ENCODE measurements around the gene EXOC4. TPM values are rescaled to one million over a fixed set of nuclear protein-coding genes. Genes with fewer than 3 reads are reported as not detected.

EXOC4 gene
- total and polyA plus RNA-seq, 2 of the 8 experiments (the other 6 are each of a cell fraction or from before 2014, with no cell fraction given) = 27.0 to 67.3 TPM

DNA sequence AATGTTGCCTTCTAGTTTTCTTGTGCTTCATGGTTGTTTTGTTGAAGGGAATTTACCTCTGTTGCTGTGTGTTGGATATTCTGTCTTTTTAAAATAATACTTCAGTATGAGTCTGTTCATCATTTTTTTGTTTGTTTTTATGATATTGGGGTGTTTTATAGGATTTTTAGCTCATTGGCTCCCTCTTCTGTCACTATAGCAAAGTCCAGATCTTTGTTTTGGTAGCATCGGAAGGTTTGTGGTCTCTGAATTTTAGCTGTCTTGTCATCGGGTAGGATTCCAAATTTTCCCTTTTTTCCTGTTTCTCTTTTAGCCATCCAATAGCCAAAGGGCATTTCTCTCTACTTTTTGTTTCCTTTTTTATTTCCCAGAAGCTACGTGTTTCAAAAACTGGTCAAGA is 91.4 kb downstream of the EXOC4 start:
- Histone ChIP-seq H2AFZ (ENCODE audit: low read length) (no peak overlapping the region), H4K5ac (ENCODE audit: insufficient read length, low read depth, low read length) (no peak overlapping the region), H3K79me1 (ENCODE audit: low read depth, low read length) (no peaks in the 10 kb centered on the region), H4K91ac (replicated peaks; ENCODE audit: insufficient read length, low read length) (no peak overlapping the region), H3K79me2 (ENCODE audit: control insufficient read depth in 1 of 2, insufficient read depth in 2 of 2, low read length in 2 of 2) (peaks cover 0 to 45% of the 10 kb centered on the region in 2 experiments; a peak in 3 of 4 replicates), H3K27me3 (replicated peaks in 1 of 4; ENCODE audit: control insufficient read depth in 3 of 4, extremely low read depth in 1 of 4, insufficient read depth in 3 of 4, low read length in 3 of 4) (no peaks in the 10 kb centered on the region), H2BK5ac (ENCODE audit: low read depth, low read length) (no peak overlapping the region), H3K36me3 (ENCODE audit: control insufficient read depth in 2 of 4, insufficient read depth in 4 of 4, low read length in 3 of 4) (peaks cover 0 to 6% (median 0%) of the 10 kb centered on the region in 4 experiments; a peak in 1 of 8 replicates), H2AK5ac (ENCODE audit: low read depth, low read length) (no peak overlapping the region), H3K23me2 (ENCODE audit: low read depth, low read length) (no peaks in the 10 kb centered on the region), H4K8ac (ENCODE audit: extremely low read depth, insufficient read depth, low read length) (no peak overlapping the region), H3K9me3 (ENCODE audit: insufficient read depth in 2 of 2, low read depth in 1 of 2, low read length in 1 of 2) (peaks cover 2 to 5% of the 10 kb centered on the region in 2 experiments; a peak in 2 of 4 replicates), H2BK15ac (ENCODE audit: low read length) (no peak overlapping the region), H3K23ac (ENCODE audit: insufficient read length) (no peak overlapping the region), H2BK20ac (ENCODE audit: low read length) (no peak overlapping the region), H3K9ac (replicated peaks in 1 of 4; ENCODE audit: extremely low read depth in 1 of 4, low read depth in 3 of 4, low read length in 3 of 4) (no peak overlapping the region), H3K4me1 (replicated peaks in 1 of 4; ENCODE audit: control insufficient read depth in 3 of 4, insufficient read depth in 4 of 4, low read length in 3 of 4) (peaks cover 0 to 8% (median 4%) of the 10 kb centered on the region in 4 experiments; a peak in 4 of 7 replicates), H3K14ac (ENCODE audit: insufficient read length) (no peak overlapping the region), H3K4ac (replicated peaks; ENCODE audit: insufficient read length, low read depth, low read length) (no peak overlapping the region), H3K56ac (replicated peaks; ENCODE audit: insufficient read length, low read depth, low read length) (no peak overlapping the region), H2BK12ac (ENCODE audit: low read depth, low read length) (no peak overlapping the region), H3K4me3 (ENCODE audit: extremely low read depth in 1 of 4, insufficient read depth in 2 of 4, low read depth in 3 of 4, low read length in 4 of 4) (no peak overlapping the region), H3K4me2 (ENCODE audit: insufficient read depth in 1 of 2, low read depth in 2 of 2, low read length in 2 of 2) (no peak overlapping the region), H4K20me1 (replicated peaks in 1 of 2; ENCODE audit: control insufficient read depth in 1 of 2, insufficient read depth in 2 of 2, low read length in 2 of 2) (no peaks in the 10 kb centered on the region), H2BK120ac (replicated peaks; ENCODE audit: low read depth, low read length) (no peak overlapping the region), H3K18ac (ENCODE audit: extremely low read depth, low read length) (no peak overlapping the region), H3K27ac (ENCODE audit: low read depth, low read length) (no peak overlapping the region)
- WGBS, 2 experiments (ENCODE audit: extremely low coverage in 1 of 2, insufficient coverage in 1 of 2, insufficient read length in 1 of 2, insufficient replicate concordance in 2 of 2, low coverage in 1 of 2, low lambda C conversion rate in 2 of 2, missing lambda C conversion rate in 1 of 2) = 66% methylated on average over 3 of the region's 3 CpGs; no CpG with 5 or more reads in 1 of the 2 experiments
- ChIA-PET POLR2A (ENCODE audit: partially characterized antibody) (no interaction called here), CTCF (ENCODE audit: partially characterized antibody) (interaction anchor here (0.7 to 3.7 kb wide), 21 partner anchors 9 to 993 kb away, joined by 3 to 17 read pairs (median 4); no protein-coding TSS in a partner anchor)
- peak; percentile 60 to 69 for TF ChIP-seq RAD21 (IDR thresholded peaks at IDR 0.05 in 1 of 2, conservative IDR thresholded peaks at IDR 0.05 in 1 of 2; ENCODE audit: low read depth in 2 of 2, low read length in 2 of 2)
- TF ChIP-seq GABPA (IDR thresholded peaks at IDR 0.05; ENCODE audit: borderline replicate concordance, insufficient read depth, low read length) = no peak
- TF ChIP-seq, protein P1, sequence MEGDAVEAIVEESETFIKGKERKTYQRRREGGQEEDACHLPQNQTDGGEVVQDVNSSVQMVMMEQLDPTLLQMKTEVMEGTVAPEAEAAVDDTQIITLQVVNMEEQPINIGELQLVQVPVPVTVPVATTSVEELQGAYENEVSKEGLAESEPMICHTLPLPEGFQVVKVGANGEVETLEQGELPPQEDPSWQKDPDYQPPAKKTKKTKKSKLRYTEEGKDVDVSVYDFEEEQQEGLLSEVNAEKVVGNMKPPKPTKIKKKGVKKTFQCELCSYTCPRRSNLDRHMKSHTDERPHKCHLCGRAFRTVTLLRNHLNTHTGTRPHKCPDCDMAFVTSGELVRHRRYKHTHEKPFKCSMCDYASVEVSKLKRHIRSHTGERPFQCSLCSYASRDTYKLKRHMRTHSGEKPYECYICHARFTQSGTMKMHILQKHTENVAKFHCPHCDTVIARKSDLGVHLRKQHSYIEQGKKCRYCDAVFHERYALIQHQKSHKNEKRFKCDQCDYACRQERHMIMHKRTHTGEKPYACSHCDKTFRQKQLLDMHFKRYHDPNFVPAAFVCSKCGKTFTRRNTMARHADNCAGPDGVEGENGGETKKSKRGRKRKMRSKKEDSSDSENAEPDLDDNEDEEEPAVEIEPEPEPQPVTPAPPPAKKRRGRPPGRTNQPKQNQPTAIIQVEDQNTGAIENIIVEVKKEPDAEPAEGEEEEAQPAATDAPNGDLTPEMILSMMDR (IDR thresholded peaks at IDR 0.05; ENCODE audit: control extremely low read depth in 1 of 3, insufficient read depth in 1 of 3, low read depth in 1 of 3, low read length in 3 of 3) = peak in 2 of 3 experiments; percentile 33 to 53; a peak in 2 of 4 replicates
- DNase-seq (ENCODE audit: low read depth in 1 of 2, low spot score in 2 of 2) (no peak), FAIRE-seq (no peak)
